Endothelial cell of umbilical vein (primary cell): ENCODE data around the gene ZNF487.

ENCODE experiments used
- EZH2 ChIP-seq: IDR thresholded peaks from 2 replicates; pipeline ENCODE4 v1.6.1; 2012; ENCODE audit warnings: borderline replicate concordance, low read depth, mild to moderate bottlenecking, moderate library complexity, low read length, inconsistent platforms; ENCODE audit not compliant: severe bottlenecking
- POLR2A ChIP-seq: IDR thresholded peaks from 2 replicates; pipeline ENCODE4 v1.6.1; 2012; ENCODE audit warnings: low read depth, mild to moderate bottlenecking, control low read depth, low read length
- TF ChIP-seq, protein P1 (sequence below), 2 donors: IDR thresholded peaks; 1 replicate in 1 of 2; 2 replicates in 1 of 2; pipeline ENCODE4 v1.5.1; 2011; ENCODE audit warnings: low read length in 2 of 2, mild to moderate bottlenecking in 2 of 2, moderate library complexity in 2 of 2, control low read depth in 1 of 2, inconsistent platforms in 1 of 2, low read depth in 1 of 2; ENCODE audit not compliant: insufficient read depth in 1 of 2; ENCODE audit errors: extremely low read depth in 1 of 2
- TF ChIP-seq, protein P2 (sequence below): IDR thresholded peaks from 2 replicates; pipeline ENCODE4 v1.6.1; 2011; ENCODE audit not compliant: insufficient read depth, insufficient read length

- TF ChIP-seq, protein P1, sequence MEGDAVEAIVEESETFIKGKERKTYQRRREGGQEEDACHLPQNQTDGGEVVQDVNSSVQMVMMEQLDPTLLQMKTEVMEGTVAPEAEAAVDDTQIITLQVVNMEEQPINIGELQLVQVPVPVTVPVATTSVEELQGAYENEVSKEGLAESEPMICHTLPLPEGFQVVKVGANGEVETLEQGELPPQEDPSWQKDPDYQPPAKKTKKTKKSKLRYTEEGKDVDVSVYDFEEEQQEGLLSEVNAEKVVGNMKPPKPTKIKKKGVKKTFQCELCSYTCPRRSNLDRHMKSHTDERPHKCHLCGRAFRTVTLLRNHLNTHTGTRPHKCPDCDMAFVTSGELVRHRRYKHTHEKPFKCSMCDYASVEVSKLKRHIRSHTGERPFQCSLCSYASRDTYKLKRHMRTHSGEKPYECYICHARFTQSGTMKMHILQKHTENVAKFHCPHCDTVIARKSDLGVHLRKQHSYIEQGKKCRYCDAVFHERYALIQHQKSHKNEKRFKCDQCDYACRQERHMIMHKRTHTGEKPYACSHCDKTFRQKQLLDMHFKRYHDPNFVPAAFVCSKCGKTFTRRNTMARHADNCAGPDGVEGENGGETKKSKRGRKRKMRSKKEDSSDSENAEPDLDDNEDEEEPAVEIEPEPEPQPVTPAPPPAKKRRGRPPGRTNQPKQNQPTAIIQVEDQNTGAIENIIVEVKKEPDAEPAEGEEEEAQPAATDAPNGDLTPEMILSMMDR (IDR thresholded peaks at IDR 0.05; ENCODE audit: extremely low read depth in 1 of 2, insufficient read depth in 1 of 2, low read depth in 1 of 2, low read length in 2 of 2): no peak
- no peak for TF ChIP-seq POLR2A
- no peak for TF ChIP-seq EZH2
- TF ChIP-seq, protein P2, sequence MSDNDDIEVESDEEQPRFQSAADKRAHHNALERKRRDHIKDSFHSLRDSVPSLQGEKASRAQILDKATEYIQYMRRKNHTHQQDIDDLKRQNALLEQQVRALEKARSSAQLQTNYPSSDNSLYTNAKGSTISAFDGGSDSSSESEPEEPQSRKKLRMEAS: no peak
Observed at GRCh38 chr10:43407148-43407575, 29.7 kb upstream of the ZNF487 start.
